ENCODE measurements around the gene ANKRD23. TPM values are rescaled to one million over a fixed set of nuclear protein-coding genes. Genes with fewer than 3 reads are reported as not detected.

The ANKRD23 gene
- total RNA-seq, 2 experiments from 2014 or later, result 6.5 to 6.7 TPM

DNA sequence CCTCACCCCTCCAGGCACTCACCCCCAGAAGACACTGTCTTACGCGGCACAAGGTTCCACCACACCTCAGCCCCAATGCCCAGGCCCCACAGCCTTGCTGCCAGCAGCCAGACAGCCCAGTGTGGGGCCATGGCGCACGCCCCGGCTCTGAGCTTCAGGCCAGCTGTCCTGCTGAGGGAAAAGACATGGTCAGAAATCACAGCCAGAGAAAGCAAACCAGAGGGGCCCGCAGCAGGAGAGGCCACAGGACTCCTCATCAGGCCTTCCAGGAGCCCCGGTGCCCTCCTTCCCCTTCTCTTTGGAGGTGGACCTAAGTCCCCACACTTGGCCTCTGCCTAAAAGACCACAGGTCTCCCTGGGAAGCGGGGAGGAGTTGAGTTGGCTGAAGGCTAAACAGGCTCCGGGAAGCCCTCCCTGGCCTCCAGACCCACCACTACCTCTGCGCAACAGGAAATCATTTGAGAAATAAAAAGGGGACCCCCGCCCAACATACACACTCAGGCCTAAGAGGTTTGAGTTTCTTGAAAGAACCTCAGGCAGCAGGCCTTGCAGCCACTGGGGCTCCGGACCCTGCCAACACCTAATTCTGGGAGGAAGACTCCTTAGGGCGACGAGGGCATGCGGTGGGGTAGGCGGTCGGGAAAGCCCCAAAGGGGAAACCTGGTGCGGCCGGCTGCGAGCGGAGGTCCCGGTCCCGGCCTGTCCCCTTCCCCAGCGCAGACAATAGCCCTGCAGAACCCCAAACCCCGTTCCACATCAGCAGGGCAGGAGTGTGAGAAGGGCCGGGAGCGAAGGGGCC is 24.1 kb upstream of the ANKRD23 start:
- H4K20me1 ChIP-seq (ENCODE audit: insufficient read depth, low read length), result no peaks in the 10 kb centered on the region
- intact Hi-C loops (cut with micrococcal nuclease; ENCODE audit: unreplicated experiment), result no loop called here
- peaks cover 13% of the 10 kb centered on the region for H3K4me1 ChIP-seq (ENCODE audit: insufficient read depth, low read length, poor library complexity, severe bottlenecking)
- CTCF ChIA-PET (ENCODE audit: unreplicated experiment), result interaction anchor here (1.3 kb wide), 1 partner anchor 10 kb away, joined by 4 read pairs; the partner anchor contains the start of gene ANKRD39
- POLR2A ChIA-PET, result interaction anchor here (0.7 kb wide), 1 partner anchor 27 kb away, joined by 3 read pairs; no protein-coding TSS in a partner anchor
- no peaks in the 10 kb centered on the region for H3K36me3 ChIP-seq (ENCODE audit: insufficient read depth, low read length)
- no peak overlapping the region for H3K27ac ChIP-seq (ENCODE audit: low read depth, low read length, poor library complexity, severe bottlenecking)
- H2AFZ ChIP-seq (ENCODE audit: low read length), result no peak overlapping the region
- H3K4me2 ChIP-seq (ENCODE audit: low read length), result peak overlapping the region; percentile 59
- H3K9me3 ChIP-seq (ENCODE audit: low read length), result no peaks in the 10 kb centered on the region
- H3K4me3 ChIP-seq (ENCODE audit: low read depth, low read length, poor library complexity, severe bottlenecking), result no peak overlapping the region
- no peak for DNase-seq (ENCODE audit: low spot score)
- no TSS peak for BruUV-seq (replicated peaks)
- TF ChIP-seq EZH2phosphoT487 (IDR thresholded peaks at IDR 0.05; ENCODE audit: borderline replicate concordance, low read depth, low read length), result no peak
- TF ChIP-seq, protein P1, sequence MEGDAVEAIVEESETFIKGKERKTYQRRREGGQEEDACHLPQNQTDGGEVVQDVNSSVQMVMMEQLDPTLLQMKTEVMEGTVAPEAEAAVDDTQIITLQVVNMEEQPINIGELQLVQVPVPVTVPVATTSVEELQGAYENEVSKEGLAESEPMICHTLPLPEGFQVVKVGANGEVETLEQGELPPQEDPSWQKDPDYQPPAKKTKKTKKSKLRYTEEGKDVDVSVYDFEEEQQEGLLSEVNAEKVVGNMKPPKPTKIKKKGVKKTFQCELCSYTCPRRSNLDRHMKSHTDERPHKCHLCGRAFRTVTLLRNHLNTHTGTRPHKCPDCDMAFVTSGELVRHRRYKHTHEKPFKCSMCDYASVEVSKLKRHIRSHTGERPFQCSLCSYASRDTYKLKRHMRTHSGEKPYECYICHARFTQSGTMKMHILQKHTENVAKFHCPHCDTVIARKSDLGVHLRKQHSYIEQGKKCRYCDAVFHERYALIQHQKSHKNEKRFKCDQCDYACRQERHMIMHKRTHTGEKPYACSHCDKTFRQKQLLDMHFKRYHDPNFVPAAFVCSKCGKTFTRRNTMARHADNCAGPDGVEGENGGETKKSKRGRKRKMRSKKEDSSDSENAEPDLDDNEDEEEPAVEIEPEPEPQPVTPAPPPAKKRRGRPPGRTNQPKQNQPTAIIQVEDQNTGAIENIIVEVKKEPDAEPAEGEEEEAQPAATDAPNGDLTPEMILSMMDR (conservative IDR thresholded peaks at IDR 0.05; ENCODE audit: low read length), result no peak
- no peaks in the 10 kb centered on the region for H3K79me2 ChIP-seq (ENCODE audit: insufficient read depth, low read depth, low read length)
- H3K9me2 ChIP-seq (ENCODE audit: insufficient read depth, low read length), result no peaks in the 10 kb centered on the region

DNA sequence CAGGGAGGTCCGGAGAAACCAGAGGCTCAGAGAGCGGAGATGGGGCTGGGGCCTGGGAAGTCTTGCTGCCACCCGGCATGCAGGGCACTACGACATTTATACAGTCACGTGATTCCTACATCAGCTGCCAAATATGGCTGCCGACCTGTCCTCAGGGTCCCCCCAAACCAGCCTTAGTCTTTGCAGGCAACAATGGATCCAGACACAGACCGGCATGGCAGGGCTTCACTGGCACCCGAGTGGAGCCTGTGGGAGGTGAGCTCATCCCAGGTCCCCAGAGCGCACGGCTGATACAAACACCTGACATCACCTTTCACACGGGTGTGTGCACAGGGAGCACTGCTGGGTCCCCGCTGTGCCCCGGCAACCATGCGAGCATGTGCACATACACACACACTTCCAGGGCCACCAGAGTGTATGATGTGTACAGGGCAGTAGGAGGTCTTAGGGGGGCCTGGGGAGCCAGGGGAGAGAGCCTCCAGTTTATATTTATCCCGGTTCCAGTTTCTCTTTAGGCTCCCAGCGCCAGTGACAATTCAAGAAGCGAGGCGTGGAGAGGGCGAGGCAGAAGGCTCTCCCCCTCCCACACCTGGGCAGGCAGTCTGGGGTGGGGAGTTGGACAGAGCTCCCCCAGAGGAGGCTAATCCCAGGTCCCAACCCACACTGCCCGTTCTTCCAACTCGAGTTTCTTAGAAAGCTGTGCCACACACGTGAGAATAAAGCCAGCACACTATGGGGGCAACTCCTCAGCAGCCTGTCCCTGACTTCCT is 23.4 kb upstream of the ANKRD23 start:
- intact Hi-C loops (cut with micrococcal nuclease; ENCODE audit: unreplicated experiment), result no loop called here

More for the DNA sequence above, 23.4 kb upstream of the ANKRD23 start:
- no peak overlapping the region for H3K27ac ChIP-seq (ENCODE audit: low read depth, low read length, poor library complexity, severe bottlenecking)
- no peaks in the 10 kb centered on the region for H4K20me1 ChIP-seq (ENCODE audit: insufficient read depth, low read length)
- DNase-seq (ENCODE audit: low spot score), result no peak
- TF ChIP-seq, protein P1 (conservative IDR thresholded peaks at IDR 0.05; ENCODE audit: low read length), result no peak
- no peak for TF ChIP-seq EZH2phosphoT487 (IDR thresholded peaks at IDR 0.05; ENCODE audit: borderline replicate concordance, low read depth, low read length)
- peak overlapping the region; percentile 66 for H2AFZ ChIP-seq (ENCODE audit: low read length)
- POLR2A ChIA-PET, result no interaction called here
- H3K36me3 ChIP-seq (ENCODE audit: insufficient read depth, low read length), result no peaks in the 10 kb centered on the region
- no peak overlapping the region for H3K4me3 ChIP-seq (ENCODE audit: low read depth, low read length, poor library complexity, severe bottlenecking)
- peaks cover 13% of the 10 kb centered on the region for H3K4me1 ChIP-seq (ENCODE audit: insufficient read depth, low read length, poor library complexity, severe bottlenecking)
- no peaks in the 10 kb centered on the region for H3K9me3 ChIP-seq (ENCODE audit: low read length)
- no peaks in the 10 kb centered on the region for H3K9me2 ChIP-seq (ENCODE audit: insufficient read depth, low read length)
- BruUV-seq (replicated peaks), result no TSS peak
- H3K4me2 ChIP-seq (ENCODE audit: low read length), result peak overlapping the region; percentile 45; the same call in 1 of the 2 replicates
- CTCF ChIA-PET (ENCODE audit: unreplicated experiment), result interaction anchor here (1.3 kb wide), 1 partner anchor 9 kb away, joined by 4 read pairs; the partner anchor contains the start of gene ANKRD39
- H3K79me2 ChIP-seq (ENCODE audit: insufficient read depth, low read depth, low read length), result no peaks in the 10 kb centered on the region

Measured in OCI-LY7 (cell line).